Upper lobe of left lung (tissue), 4 donors: ENCODE data around the gene HSF2.
A peak's percentile ranks its signal among the peaks of the same experiment; 100 is the strongest.

Experiments
- CTCF ChIP-seq, 6 experiments: fragments of 450-650 bp in 4 of 6; fragments of 200-600 bp in 2 of 6; sonication (generic) in 2 of 6; IDR thresholded peaks; one replicate each; pipeline ENCODE4 v1.5.1; 2016 to 2019; ENCODE audit warnings: antibody characterized with exemption in 6 of 6
- POLR2A ChIP-seq, 4 donors: fragments of 450-650 bp; IDR thresholded peaks; one replicate each; pipeline ENCODE4 v1.5.1; 2016 to 2017; ENCODE audit warnings: antibody characterized with exemption in 4 of 4, mild to moderate bottlenecking in 2 of 4
- POLR2AphosphoS5 ChIP-seq, 2 donors: sonication (generic); formaldehyde crosslinking; IDR thresholded peaks; one replicate each; pipeline ENCODE4 v1.5.1; 2017; ENCODE audit warnings: antibody characterized with exemption in 2 of 2

- TF ChIP-seq POLR2A (IDR thresholded peaks at IDR 0.05) = peak in 1 of 4 donors; percentile 6
- TF ChIP-seq CTCF (IDR thresholded peaks at IDR 0.05) = no peak
- TF ChIP-seq POLR2AphosphoS5 (IDR thresholded peaks at IDR 0.05) = no peak
These were observed 72.5 kb downstream of the HSF2 start for GRCh38 chr6:122472022-122472340.
